Stomach (tissue), 4 donors: ENCODE measurements around the gene LDHD.

ENCODE experiments used
- CTCF ChIP-seq, 7 experiments: fragments of 450-650 bp in 4 of 7; fragments of 200-600 bp in 3 of 7; sonication (generic) in 3 of 7; IDR thresholded peaks; one replicate each; pipeline ENCODE4 v1.5.1; 2016 to 2019; ENCODE audit warnings: antibody characterized with exemption in 7 of 7, control low read depth in 2 of 7, mild to moderate bottlenecking in 1 of 7
- EP300 ChIP-seq: sonication (generic); formaldehyde crosslinking; IDR thresholded peaks from one replicate; pipeline ENCODE4 v1.6.1; 2017; ENCODE audit warnings: antibody characterized with exemption
- POLR2A ChIP-seq, 4 donors: fragments of 450-650 bp; IDR thresholded peaks; one replicate each; pipeline ENCODE4 v1.6.1; 2016; ENCODE audit warnings: antibody characterized with exemption in 4 of 4, control low read depth in 2 of 4, mild to moderate bottlenecking in 1 of 4, moderate library complexity in 1 of 4

DNA sequence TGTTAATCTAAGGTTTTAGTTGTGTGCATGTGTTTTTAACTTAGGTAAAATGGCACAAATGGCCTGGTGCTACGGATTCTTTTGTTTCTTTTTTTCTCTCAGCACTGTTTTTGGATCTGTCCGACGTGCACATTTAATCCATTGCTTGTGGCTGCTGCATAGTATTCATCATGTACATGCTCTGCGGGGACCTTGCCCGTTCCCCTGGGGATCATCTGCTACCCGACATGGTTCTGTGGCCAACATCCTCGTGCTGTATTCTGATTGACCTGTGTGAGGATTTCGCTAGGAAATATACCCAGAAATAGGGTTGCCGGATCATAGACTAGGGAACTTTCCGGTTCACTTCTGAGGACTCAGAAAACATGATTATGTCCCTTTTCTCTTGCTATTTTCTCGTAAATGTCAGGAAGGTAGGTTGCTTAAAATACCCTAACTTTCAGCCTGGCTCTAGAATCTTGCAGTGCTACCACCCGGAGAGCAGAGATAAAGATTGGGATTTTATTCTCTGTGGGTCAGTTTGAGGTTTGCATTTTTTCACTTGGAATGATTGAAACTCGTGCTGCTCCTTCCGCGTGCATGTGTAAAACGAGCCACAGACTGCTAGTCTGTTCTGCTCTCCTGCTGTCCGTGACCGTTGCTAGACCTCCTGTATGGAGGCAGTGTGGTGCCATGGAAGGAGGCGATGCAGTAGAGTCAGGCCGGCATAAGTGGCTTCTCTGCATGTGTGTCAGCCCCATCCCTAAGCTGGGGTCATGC is 42.9 kb downstream of the LDHD start:
- TF ChIP-seq POLR2A (IDR thresholded peaks at IDR 0.05) (no peak), EP300 (no peak), CTCF (IDR thresholded peaks at IDR 0.05) (no peak)
